Measurements from ENCODE around the gene FGF16. TPM values are rescaled to one million over a fixed set of nuclear protein-coding genes. Genes with fewer than 3 reads are reported as not detected.

FGF16 gene
- polyA plus RNA-seq, 1 of the 3 experiments (the other 2 are of a cell fraction) = not detected

GRCh38 chrX:77450415-77450814, 3.2 kb downstream of the FGF16 start:
- Histone ChIP-seq H3K9me2 (no peaks in the 10 kb centered on the region), H3K9ac (no peak overlapping the region), H3K4me3 (ENCODE audit: low read depth in 2 of 2, low read length in 1 of 2) (no peak overlapping the region), H3K36me3 (replicated peaks in 1 of 2; ENCODE audit: control insufficient read depth in 1 of 2, insufficient read depth in 2 of 2, low read length in 1 of 2) (no peaks in the 10 kb centered on the region), H3K4me1 (ENCODE audit: control insufficient read depth in 1 of 2, insufficient read depth in 2 of 2, low read depth in 1 of 2, low read length in 1 of 2) (no peaks in the 10 kb centered on the region; a peak in 1 of 4 replicates), H2AFZ (ENCODE audit: low read depth) (no peak overlapping the region), H4K20me1 (ENCODE audit: insufficient read depth) (no peaks in the 10 kb centered on the region), H3K79me2 (ENCODE audit: insufficient read depth) (no peaks in the 10 kb centered on the region), H3K27ac (ENCODE audit: low read depth in 2 of 2, low read length in 1 of 2) (peak overlapping the region in 1 of 2 experiments; percentile 59; a peak in 1 of 4 replicates), H3K27me3 (ENCODE audit: insufficient read depth) (peaks cover 13% of the 10 kb centered on the region; the same call in 1 of the 2 replicates), H3F3A (replicated peaks; ENCODE audit: insufficient read depth) (peaks cover 4% of the 10 kb centered on the region), H3K9me3 (no peaks in the 10 kb centered on the region), H3K4me2 (no peak overlapping the region)
- CTCF ChIA-PET = no interaction called here
- POLR2A ChIA-PET = no interaction called here
- DNase-seq = no peak
- 50% methylated on average over 3 of the region's 3 CpGs for WGBS (ENCODE audit: low lambda C conversion rate)
- TF ChIP-seq USF1 (IDR thresholded peaks at IDR 0.05; ENCODE audit: borderline replicate concordance, low read depth) (no peak), MXI1 (IDR thresholded peaks at IDR 0.05; ENCODE audit: low read depth, low read length) (no peak), TCF12 (IDR thresholded peaks at IDR 0.05) (peak; percentile 17; the same call in 1 of the 2 replicates), FOXM1 (IDR thresholded peaks at IDR 0.05; ENCODE audit: low read depth) (no peak), TEAD4 (IDR thresholded peaks at IDR 0.05; ENCODE audit: borderline replicate concordance, insufficient read depth) (no peak), PBX3 (IDR thresholded peaks at IDR 0.05) (0 out of 2 replicates have a peak, but pooled peaks have one; percentile 4), NFIC (IDR thresholded peaks at IDR 0.05; ENCODE audit: borderline replicate concordance) (peak; percentile 68), ZBTB33 (IDR thresholded peaks at IDR 0.05; ENCODE audit: borderline replicate concordance, low read depth) (no peak), GATA2 (CRISPR knock-in tag; IDR thresholded peaks at IDR 0.05) (no peak), RFX5 (IDR thresholded peaks at IDR 0.05; ENCODE audit: low read length) (no peak), USF2 (IDR thresholded peaks at IDR 0.05; ENCODE audit: borderline replicate concordance, low read depth, low read length) (no peak), EZH2phosphoT487 (IDR thresholded peaks at IDR 0.05; ENCODE audit: borderline replicate concordance, low read depth) (no peak), TAF1 (IDR thresholded peaks at IDR 0.05; ENCODE audit: borderline replicate concordance, low read depth, low read length) (no peak), SIN3A (IDR thresholded peaks at IDR 0.05; ENCODE audit: borderline replicate concordance, low read depth, low read length) (no peak), ELF1 (IDR thresholded peaks at IDR 0.05) (no peak), NRF1 (IDR thresholded peaks at IDR 0.05; ENCODE audit: low read depth, low read length) (no peak), FOSL2 (IDR thresholded peaks at IDR 0.05; ENCODE audit: borderline replicate concordance, low read depth) (no peak), GABPA (IDR thresholded peaks at IDR 0.05; ENCODE audit: low read depth) (no peak), RAD21 (IDR thresholded peaks at IDR 0.05; ENCODE audit: low read length) (no peak), CHD2 (IDR thresholded peaks at IDR 0.05; ENCODE audit: low read length, partially characterized antibody) (no peak), SMC3 (IDR thresholded peaks at IDR 0.05; ENCODE audit: low read depth, low read length) (no peak), CTCF (IDR thresholded peaks at IDR 0.05) (no peak), MAX (IDR thresholded peaks at IDR 0.05; ENCODE audit: low read depth) (no peak), REST (IDR thresholded peaks at IDR 0.05; ENCODE audit: low read depth, low read length) (no peak), JUND (IDR thresholded peaks at IDR 0.05) (no peak)
